ENCODE results near the gene C1orf174. TPM values are rescaled to one million over a fixed set of nuclear protein-coding genes. Genes with fewer than 3 reads are reported as not detected.
A peak's percentile ranks its signal among the peaks of the same experiment; 100 is the strongest.

C1orf174 gene
- total RNA-seq, 1 experiment from 2014 or later = 21.1 TPM

DNA sequence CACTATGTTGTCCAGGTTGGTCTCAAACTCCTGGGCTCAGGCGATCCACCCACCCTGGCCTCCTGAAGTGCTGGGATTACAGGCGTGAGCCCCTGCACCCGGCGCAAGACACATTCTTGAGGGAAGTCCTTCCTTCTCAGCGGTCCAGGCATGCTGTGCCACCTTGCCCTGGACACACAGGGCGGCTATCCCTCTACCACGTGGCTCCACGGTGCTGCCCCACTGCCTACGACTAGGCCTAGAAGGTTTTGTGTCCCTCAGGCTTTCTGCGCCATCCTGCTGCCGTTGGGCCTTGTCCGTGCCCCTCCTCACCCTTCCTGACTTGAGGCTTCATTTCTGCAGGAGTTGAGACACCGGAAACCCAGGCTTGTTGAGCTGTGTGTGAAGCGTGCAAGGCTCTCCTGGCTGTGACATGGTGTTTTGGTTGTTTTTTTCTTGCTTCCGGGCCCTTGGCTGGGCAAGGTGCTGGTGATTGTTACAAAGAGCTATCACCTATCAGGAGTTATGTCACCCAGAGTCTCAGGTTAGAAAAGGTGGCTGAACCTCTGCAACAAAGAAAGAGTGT, 13.9 kb downstream of the C1orf174 start:
- Histone ChIP-seq H3K23ac (ENCODE audit: insufficient read length, low read depth, low read length) (no peak overlapping the region), H3K9me3 (ENCODE audit: control insufficient read depth, low read depth, low read length) (no peaks in the 10 kb centered on the region), H2BK12ac (ENCODE audit: insufficient read length, low read depth, low read length) (no peak overlapping the region), H3T11ph (ENCODE audit: low read length) (no peak overlapping the region), H4K5ac (ENCODE audit: insufficient read length, low read depth, low read length) (no peak overlapping the region), H2BK15ac (ENCODE audit: low read depth, low read length) (no peak overlapping the region), H4K8ac (replicated peaks; ENCODE audit: insufficient read length, low read depth, low read length) (no peak overlapping the region), H3K79me2 (ENCODE audit: insufficient read depth, low read length) (no peaks in the 10 kb centered on the region), H4K91ac (ENCODE audit: insufficient read length, low read depth, low read length) (no peak overlapping the region), H3K56ac (ENCODE audit: insufficient read length, low read depth, low read length) (no peak overlapping the region), H3K4me1 (ENCODE audit: insufficient read depth, low read length) (no peaks in the 10 kb centered on the region), H2BK120ac (ENCODE audit: low read depth, low read length, poor library complexity, severe bottlenecking) (no peak overlapping the region), H3K27ac (ENCODE audit: insufficient read length, low read depth, low read length) (no peak overlapping the region), H3K14ac (ENCODE audit: insufficient read depth, low read length) (no peak overlapping the region), H2BK5ac (ENCODE audit: insufficient read length, low read length) (no peak overlapping the region), H4K20me1 (ENCODE audit: control insufficient read depth, insufficient read depth, insufficient read length) (no peaks in the 10 kb centered on the region), H3K4ac (ENCODE audit: low read depth, low read length) (no peak overlapping the region), H3K23me2 (ENCODE audit: insufficient read length, low read depth, low read length, poor library complexity, severe bottlenecking) (no peaks in the 10 kb centered on the region), H3K27me3 (ENCODE audit: insufficient read depth, low read length) (no peaks in the 10 kb centered on the region), H3K4me2 (ENCODE audit: insufficient read depth, insufficient read length, low read length) (no peak overlapping the region), H2BK20ac (ENCODE audit: low read depth, low read length, poor library complexity, severe bottlenecking) (no peak overlapping the region), H3K9ac (ENCODE audit: extremely low read depth, insufficient read length, low read length) (no peak overlapping the region), H2AK5ac (ENCODE audit: insufficient read length, low read length) (no peak overlapping the region), H3K79me1 (ENCODE audit: insufficient read depth, low read depth, low read length, poor library complexity, severe bottlenecking) (no peaks in the 10 kb centered on the region), H2AFZ (ENCODE audit: low read length) (no peak overlapping the region), H3K18ac (ENCODE audit: insufficient read length, low read depth, low read length) (no peak overlapping the region)
- H3K4me1 Mint-ChIP-seq = no peaks in the 10 kb centered on the region
- WGBS (ENCODE audit: extremely low coverage, insufficient read length, low lambda C conversion rate) = no CpG with 5 or more reads among the region's 15 CpGs
- peaks cover 13 to 51% (median 31%) of the 10 kb centered on the region in 3 experiments; a peak in 6 of 7 replicates for H3K36me3 Mint-ChIP-seq (ENCODE audit: insufficient read depth in 1 of 3, low read depth in 3 of 3)
- no peaks in the 10 kb centered on the region; the same call in 1 of the 2 replicates for H3K27me3 Mint-ChIP-seq (ENCODE audit: low read depth)
- H3K9me3 Mint-ChIP-seq = no peaks in the 10 kb centered on the region
- H3K27ac Mint-ChIP-seq = peak overlapping the region in 2 of 3 experiments; percentile 15 to 90; a peak in 2 of 7 replicates
- H3K4me3 Mint-ChIP-seq = no peak overlapping the region
- DNase-seq = no peak
- TF ChIP-seq, protein P1, sequence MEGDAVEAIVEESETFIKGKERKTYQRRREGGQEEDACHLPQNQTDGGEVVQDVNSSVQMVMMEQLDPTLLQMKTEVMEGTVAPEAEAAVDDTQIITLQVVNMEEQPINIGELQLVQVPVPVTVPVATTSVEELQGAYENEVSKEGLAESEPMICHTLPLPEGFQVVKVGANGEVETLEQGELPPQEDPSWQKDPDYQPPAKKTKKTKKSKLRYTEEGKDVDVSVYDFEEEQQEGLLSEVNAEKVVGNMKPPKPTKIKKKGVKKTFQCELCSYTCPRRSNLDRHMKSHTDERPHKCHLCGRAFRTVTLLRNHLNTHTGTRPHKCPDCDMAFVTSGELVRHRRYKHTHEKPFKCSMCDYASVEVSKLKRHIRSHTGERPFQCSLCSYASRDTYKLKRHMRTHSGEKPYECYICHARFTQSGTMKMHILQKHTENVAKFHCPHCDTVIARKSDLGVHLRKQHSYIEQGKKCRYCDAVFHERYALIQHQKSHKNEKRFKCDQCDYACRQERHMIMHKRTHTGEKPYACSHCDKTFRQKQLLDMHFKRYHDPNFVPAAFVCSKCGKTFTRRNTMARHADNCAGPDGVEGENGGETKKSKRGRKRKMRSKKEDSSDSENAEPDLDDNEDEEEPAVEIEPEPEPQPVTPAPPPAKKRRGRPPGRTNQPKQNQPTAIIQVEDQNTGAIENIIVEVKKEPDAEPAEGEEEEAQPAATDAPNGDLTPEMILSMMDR (conservative IDR thresholded peaks at IDR 0.05) = no peak
